Fibroblast of peridontal ligament (primary cell): ENCODE measurements around the gene XPO6.

Experiments
- DNase-seq: peaks from one replicate; pipeline ENCODE4 v3.0.0-alpha.2; 2010; ENCODE audit errors: extremely low read depth

XPO6 gene

DNA sequence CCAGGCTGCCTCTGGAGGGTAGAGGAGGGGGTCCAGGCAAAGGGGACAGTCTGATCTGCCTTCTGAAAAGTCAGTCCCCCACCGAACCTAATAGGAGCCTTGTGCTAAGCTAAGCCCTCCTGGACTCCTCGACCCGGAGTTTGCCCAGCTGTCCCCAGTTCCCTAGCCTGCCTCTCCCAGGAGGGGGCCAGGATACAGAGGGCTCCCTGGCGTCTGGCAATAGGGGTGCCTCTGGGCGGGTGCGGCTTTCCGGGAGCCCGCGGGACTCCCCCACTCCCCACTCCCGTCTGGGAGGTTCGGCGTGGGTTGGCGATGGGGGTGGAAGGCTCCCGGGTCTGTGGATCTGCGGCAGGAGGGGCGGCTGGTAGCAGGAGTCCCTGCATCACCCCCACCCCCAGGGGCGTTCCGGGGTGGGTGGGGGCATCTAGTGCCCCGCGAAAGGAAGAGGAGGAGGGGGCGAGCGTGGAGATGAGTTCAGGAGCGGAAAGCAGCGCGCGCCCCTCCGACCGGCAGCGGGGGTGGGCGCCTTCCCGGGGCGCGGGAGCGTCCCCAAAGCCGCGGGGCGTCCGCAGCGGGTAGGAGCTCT is 149.4 kb downstream of the XPO6 start:
- no peak for DNase-seq

GRCh38 chr16:28061352-28062101 is 150.2 kb downstream of the XPO6 start:
- DNase-seq: no peak

- no peak for DNase-seq
These were observed 151.8 kb downstream of the XPO6 start for GRCh38 chr16:28059841-28060575.

- DNase-seq: no peak
These were observed 152.8 kb downstream of the XPO6 start for GRCh38 chr16:28058839-28059589.

DNA sequence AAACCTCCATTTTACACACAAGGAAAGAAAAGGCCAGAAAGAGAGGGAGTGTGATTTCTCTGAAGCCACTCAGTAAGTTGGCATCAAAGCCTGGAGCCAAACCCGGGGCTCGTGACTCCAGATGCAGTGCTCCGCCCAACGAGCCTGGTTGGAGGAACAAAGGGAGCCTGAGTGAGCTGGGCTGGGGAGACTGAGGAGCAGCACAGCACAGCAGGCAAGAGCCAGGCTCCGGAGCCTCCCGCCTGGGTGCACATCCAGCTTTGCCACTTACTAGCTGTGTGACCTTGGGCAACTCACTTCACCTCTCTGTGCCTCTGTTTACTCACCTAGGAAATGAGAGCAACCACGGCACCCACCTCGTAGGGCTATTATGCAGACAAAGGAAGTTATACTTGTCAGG is 153.8 kb downstream of the XPO6 start:
- DNase-seq: no peak

DNA sequence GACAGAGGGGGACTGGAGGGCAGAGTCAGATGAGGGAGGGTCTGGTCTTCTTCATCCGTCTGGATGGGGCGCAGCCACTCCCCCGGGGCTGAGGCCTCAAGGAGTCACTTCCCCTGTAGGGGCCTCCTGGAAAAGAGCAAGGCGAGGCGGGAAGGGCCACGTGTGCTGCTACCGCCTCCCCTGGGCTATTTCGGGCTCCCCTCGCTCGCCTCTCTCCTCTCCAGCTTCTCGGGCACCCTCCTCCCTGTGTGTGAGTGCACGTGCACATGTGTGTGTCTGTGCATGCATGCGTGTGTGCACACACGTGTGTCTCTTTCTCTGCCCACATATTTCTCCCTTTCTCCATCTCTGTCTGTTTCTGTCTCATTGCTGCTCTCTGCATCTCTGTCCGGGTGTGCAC is 158.3 kb downstream of the XPO6 start:
- DNase-seq: no peak

DNA sequence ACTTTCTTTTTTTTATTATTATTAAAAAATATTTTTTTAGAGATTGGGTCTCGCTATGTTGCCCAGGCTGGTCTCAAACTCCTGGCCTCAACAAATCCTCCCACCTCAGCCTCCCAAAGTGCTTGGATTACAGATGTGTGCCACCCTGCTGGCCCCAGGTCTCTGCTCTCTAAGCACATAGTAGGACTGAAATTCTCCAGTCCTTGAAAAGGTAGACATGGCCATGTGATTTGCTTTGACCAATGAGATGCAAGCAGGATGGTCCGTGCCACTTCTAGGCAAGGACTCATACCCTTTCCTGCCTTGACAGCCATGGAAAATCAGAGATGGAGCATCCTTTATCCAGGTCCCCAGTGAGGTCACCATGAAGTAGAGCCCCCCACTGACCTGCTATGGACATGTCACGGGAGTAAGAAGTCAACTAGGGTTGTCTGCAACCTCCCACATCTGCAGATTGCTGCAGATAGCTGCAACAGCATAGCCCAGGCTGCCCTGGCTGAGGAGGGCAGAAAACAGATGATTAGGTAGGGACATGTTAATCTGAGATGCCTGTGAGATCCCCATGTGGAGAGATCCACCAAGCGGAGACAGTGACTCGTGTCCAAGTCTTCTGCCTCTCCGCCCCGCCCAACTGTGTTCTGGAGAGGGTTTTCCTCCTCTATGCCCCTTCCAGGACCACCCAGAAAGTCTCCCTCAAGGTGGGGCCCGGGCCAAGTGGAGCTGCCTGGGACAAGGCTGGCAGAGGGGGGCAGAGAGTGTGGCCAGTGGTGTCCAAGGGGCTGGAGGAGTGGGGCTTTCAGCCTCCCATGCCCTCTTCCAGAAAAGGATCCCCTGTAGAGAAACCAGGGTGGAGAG is 159.3 kb downstream of the XPO6 start:
- DNase-seq: no peak

GRCh38 chr16:28051486-28051885 is 160.3 kb downstream of the XPO6 start:
- no peak for DNase-seq
